Epithelial cell of proximal tubule (primary cell): ENCODE data around the gene COA1. TPM values are rescaled to one million over a fixed set of nuclear protein-coding genes. Genes with fewer than 3 reads are reported as not detected.
A peak's percentile ranks its signal among the peaks of the same experiment; 100 is the strongest.
"Not testable (repeated sequence)": the region's sequence is repeated elsewhere in the genome, so short reads cannot be mapped to it uniquely, and the experiment has no call there.

ENCODE experiments used
- DNase-seq: peaks from one replicate; pipeline ENCODE4 v3.0.0-alpha.2; 2011; ENCODE audit warnings: low read depth
- H3K4me3 ChIP-seq: 2 replicates; pipeline ENCODE4 v1.5.1; 2011; ENCODE audit warnings: low read depth, mild to moderate bottlenecking, low read length
- CTCF ChIP-seq: conservative IDR thresholded peaks from 2 replicates; pipeline ENCODE4 v1.5.1; 2012; ENCODE audit warnings: low read depth, mild to moderate bottlenecking, low read length
- total RNA-seq: library from RNA; depleted of rRNA; stranded (reverse); fragments of >200 nt; gene quantifications from 2 replicates; pipeline ENCODE4 v1.2.3, GENCODE V29; 2015

The COA1 gene
- total RNA-seq, 1 donor from 2014 or later: 54.0 TPM

DNA sequence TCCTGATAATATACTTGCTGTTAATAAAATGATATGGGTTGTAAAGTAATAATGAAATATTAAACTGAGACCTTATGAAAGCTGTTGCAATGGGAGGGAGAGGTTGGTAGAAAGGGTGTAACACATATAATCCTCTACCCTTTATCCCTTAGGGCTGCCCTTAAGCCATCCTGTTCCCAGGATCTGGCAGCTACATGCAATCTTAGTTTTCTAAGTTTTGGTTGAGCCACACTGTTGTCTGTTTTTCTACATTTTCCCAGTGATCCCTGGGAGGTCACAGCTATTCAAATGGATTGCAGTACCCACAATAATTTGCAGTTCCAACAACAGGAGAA, 6.3 kb downstream of the COA1 start:
- DNase-seq: no peak
- no peak for TF ChIP-seq CTCF
- H3K4me3 ChIP-seq: no peak overlapping the region

- peak; percentile 64 for TF ChIP-seq CTCF
These were observed 8.0 kb downstream of the COA1 start for GRCh38 chr7:43721193-43721806.

DNA sequence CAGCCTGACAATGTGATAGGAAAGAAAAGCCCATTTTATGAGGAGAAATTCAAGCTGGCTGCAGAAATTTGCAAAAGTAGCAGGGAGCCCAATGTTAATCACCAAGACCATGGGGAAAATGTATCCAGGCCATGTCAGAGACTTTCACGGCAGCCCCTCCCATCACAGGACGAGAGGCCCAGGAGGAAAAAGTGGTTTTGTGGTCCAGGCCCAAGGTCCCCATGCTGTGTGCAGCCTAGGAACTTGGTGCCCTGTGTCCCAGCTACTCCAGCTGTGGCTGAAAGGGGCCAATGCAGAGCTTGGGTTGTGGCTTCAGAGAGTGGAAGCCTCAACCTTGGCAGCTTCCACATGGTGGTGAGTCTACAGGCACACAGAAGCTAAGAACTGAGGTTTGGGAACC, 12.7 kb downstream of the COA1 start:
- no peak overlapping the region for H3K4me3 ChIP-seq
- TF ChIP-seq CTCF: no peak
- DNase-seq: no peak

More at GRCh38 chr7:43721193-43721806, 8.0 kb downstream of the COA1 start:
- no peak for DNase-seq
- no peak overlapping the region for H3K4me3 ChIP-seq

DNA sequence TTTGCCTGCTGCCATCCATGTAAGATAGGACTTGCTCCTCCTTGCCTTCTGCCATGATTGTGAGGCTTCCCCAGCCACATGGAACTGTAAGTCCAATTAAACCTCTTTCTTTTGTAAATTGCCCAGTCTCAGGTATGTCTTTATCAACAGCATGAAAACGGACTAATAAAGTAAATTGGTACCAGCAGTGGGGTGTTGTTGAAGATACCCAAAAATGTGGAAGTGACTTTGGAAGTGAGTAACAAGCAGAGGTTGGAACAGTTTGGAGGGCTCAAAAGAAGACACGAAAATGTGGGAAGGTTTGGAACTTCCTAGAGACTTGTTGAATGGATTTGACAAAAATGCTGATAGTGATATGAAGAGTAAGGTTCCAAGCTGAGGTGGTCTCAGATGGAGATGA, 13.4 kb downstream of the COA1 start:
- not testable (repeated sequence) for DNase-seq, H3K4me3 ChIP-seq

DNA sequence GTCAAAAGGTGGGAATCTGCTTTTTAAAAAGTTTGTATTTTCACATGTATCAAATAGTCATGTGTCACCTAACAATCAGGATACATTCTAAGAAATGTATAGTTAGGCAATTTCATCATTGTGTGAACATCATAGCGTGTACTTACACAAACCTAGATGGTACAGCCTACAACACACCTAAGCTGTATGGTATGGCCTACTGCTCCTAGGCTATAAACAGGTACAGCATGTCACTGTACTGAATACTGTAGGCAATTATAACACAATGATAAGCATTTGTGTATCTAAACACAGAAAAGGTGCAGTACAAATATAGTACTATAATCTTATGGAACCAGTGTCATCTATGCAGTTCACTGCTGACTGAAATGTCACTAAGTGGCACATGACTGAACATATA, 17.8 kb downstream of the COA1 start:
- no peak overlapping the region for H3K4me3 ChIP-seq
- TF ChIP-seq CTCF: no peak
- DNase-seq: no peak

DNA sequence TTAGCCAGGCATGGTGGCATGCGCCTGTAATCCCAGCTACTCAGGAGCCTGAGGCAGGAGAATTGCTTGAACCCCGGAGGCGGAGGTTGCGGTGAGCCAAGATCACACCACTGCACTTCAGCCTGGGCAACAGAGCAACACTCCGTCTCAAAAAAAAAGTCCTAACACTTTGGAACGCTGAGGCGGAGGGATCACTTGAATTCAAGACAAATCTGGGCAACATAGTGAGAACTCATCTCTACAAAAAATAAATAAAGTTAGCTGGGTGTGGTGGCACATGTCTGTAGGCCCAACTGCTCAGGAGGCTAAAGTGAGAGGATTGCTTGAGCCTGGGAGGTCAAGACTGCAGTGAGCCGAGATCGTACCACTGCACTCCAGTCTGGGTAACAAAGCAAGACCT, 21.3 kb downstream of the COA1 start:
- DNase-seq: not testable (repeated sequence)

DNA sequence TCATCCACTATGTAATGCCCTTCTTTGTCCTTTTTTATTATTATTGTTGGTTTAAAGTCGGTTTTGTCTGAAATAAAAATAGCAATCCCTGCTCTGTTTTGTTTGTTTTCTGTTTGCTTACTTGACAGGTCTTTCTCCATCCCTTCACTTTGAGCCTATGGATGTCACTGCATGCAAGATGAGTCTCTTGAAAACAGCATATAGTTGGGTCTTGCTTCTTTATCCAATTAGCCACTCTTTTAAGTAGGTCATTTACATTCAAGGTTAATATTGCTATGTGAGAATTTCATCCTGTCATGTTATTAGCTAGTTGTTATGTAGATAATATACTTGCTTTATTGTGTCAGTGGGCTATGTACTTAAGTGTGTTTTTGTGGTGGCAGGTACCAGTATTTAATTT, 25.8 kb downstream of the COA1 start:
- no peak for DNase-seq
- no peak overlapping the region for H3K4me3 ChIP-seq
- no peak for TF ChIP-seq CTCF

More for the DNA sequence above, 21.3 kb downstream of the COA1 start:
- not testable (repeated sequence) for H3K4me3 ChIP-seq

DNA sequence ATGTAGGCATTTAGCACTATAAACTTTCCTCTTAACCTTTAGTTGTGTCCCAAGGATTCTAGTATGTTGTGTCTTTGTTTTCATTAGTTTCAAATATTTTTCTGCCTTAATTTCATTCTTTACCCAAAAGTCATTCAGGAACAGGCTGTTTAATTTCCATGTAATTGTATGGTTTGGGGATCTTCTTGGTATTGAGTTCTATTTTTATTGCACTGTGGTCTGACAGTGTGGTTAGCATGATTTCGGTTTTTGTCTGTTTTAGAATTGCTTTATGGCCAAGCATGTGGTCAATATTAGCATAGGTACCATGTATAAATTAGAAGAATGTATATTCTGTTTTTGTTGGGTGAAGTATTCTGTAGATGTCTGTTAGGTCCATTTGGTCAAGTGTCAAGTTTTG, 26.3 kb downstream of the COA1 start:
- TF ChIP-seq CTCF: no peak

More for the DNA sequence above, 26.3 kb downstream of the COA1 start:
- no peak overlapping the region for H3K4me3 ChIP-seq
- no peak for DNase-seq
